GM12878 (cell line): ENCODE results near the gene ITPR2. TPM values are rescaled to one million over a fixed set of nuclear protein-coding genes. Genes with fewer than 3 reads are reported as not detected.

Experiments
- ATAC-seq: fragments of 200-7000 bp; cut with Tn5 transposase; 3 replicates; pipeline ENCODE4 v1.9.1; 2020; ENCODE audit warnings: mild to moderate bottlenecking, moderate library complexity
- BruUV-seq: library from RNA; stranded (reverse); fragments of 400-500 nt; replicated peaks from 2 replicates; lab custom pipeline; 2021; lab: Mats Ljungman, UMichigan
- CTCF ChIA-PET: fragments of 300-600 bp; sonication (Branson Sonifier 250); formaldehyde crosslinking; extraction: SDS; loops from one replicate; lab custom pipeline; 2021; ENCODE audit warnings: inconsistent platforms; lab: Yijun Ruan, JAX
- POLR2A ChIA-PET: fragments of 350-600 bp; formaldehyde crosslinking; extraction: SDS; loops from one replicate; lab custom pipeline; 2021; ENCODE audit warnings: inconsistent platforms; lab: Charles Lee
- RAD21 ChIA-PET: fragments of 300-600 bp; sonication (Branson Sonifier 250); formaldehyde crosslinking; loops from one replicate; lab custom pipeline; 2023; ENCODE audit warnings: antibody characterized with exemption; ENCODE audit not compliant: unreplicated experiment; lab: Charles Lee
- SMC1A ChIA-PET: fragments of 300-600 bp; sonication (Branson Sonifier 250); formaldehyde crosslinking; loops from one replicate; lab custom pipeline; 2023; ENCODE audit not compliant: unreplicated experiment, uncharacterized antibody; lab: Charles Lee
- DNase-seq: peaks from one replicate; pipeline ENCODE4 v3.0.0-alpha.2; 2011; ENCODE audit warnings: low read depth, low spot score
- FAIRE-seq: peaks from 3 replicates; lab custom pipeline; 2011; peaks lifted over from hg19 to GRCh38; lab: Jason Lieb, UNC
- H2AFZ ChIP-seq: 2 replicates; pipeline ENCODE4 v1.6.0; 2011; ENCODE audit warnings: low read depth, low read length, control low read depth; ENCODE audit not compliant: control insufficient read depth
- H3K27ac ChIP-seq: 2 replicates; pipeline ENCODE4 v1.5.1; 2011; ENCODE audit warnings: control low read depth; ENCODE audit not compliant: control insufficient read depth, insufficient read depth
- H3K27me3 ChIP-seq, 2 experiments: replicated peaks in 1 of 2; 2 replicates each; pipeline versions ENCODE4 v1.6.0 to v1.6.1; 2011; ENCODE audit warnings: low read length in 1 of 2; ENCODE audit not compliant: control insufficient read depth in 2 of 2, insufficient read depth in 2 of 2
- H3K36me3 ChIP-seq, 2 experiments: 2 replicates each; pipeline ENCODE4 v1.5.1; 2011; ENCODE audit warnings: low read length in 1 of 2; ENCODE audit not compliant: control insufficient read depth in 2 of 2, insufficient read depth in 2 of 2
- H3K4me1 ChIP-seq: 2 replicates; pipeline ENCODE4 v1.6.1; 2011; ENCODE audit warnings: mild to moderate bottlenecking, low read length, moderate library complexity, mixed read lengths; ENCODE audit not compliant: control insufficient read depth, insufficient read depth
- H3K4me2 ChIP-seq: 2 replicates; pipeline ENCODE4 v1.6.0; 2011; ENCODE audit warnings: control low read depth; ENCODE audit not compliant: control insufficient read depth, insufficient read depth
- H3K4me3 ChIP-seq: fragments of 200-600 bp; sonication (generic); 2 replicates; pipeline ENCODE4 v1.5.1; 2016
- H3K79me2 ChIP-seq: 2 replicates; pipeline ENCODE4 v1.6.0; 2011; ENCODE audit warnings: low read length; ENCODE audit not compliant: control insufficient read depth, insufficient read depth
- H3K9ac ChIP-seq: 2 replicates; pipeline ENCODE4 v1.8.0; 2011; ENCODE audit warnings: low read length, control low read depth, mixed read lengths; ENCODE audit not compliant: control insufficient read depth, insufficient read depth
- H3K9me3 ChIP-seq: replicated peaks from 3 replicates; pipeline ENCODE4 v1.5.1; 2011; ENCODE audit warnings: mild to moderate bottlenecking, low read length; ENCODE audit not compliant: control insufficient read depth, insufficient read depth
- H4K20me1 ChIP-seq: 2 replicates; pipeline ENCODE4 v1.6.0; 2011; ENCODE audit not compliant: control insufficient read depth, insufficient read depth
- CHD2 ChIP-seq: IDR thresholded peaks from 2 replicates; pipeline ENCODE4 v1.6.1; 2011; ENCODE audit warnings: low read depth, low read length, improper control_type of control experiment, borderline replicate concordance
- E2F4 ChIP-seq: IDR thresholded peaks from 2 replicates; pipeline ENCODE4 v1.6.1; 2012; ENCODE audit warnings: low read depth, low read length, improper control_type of control experiment
- EED ChIP-seq: sonication (generic); IDR thresholded peaks from 2 replicates; pipeline ENCODE4 v1.6.1; 2016; ENCODE audit warnings: antibody characterized with exemption, low read depth
- GABPA ChIP-seq: IDR thresholded peaks from 2 replicates; pipeline ENCODE4 v1.6.1; 2014; ENCODE audit warnings: antibody characterized with exemption, low read depth, mild to moderate bottlenecking, inconsistent platforms
- GATAD2B ChIP-seq: fragments of 450-650 bp; conservative IDR thresholded peaks from 2 replicates; pipeline ENCODE4 v1.6.1; 2017; ENCODE audit warnings: low read depth, mild to moderate bottlenecking, moderate library complexity
- IRF4 ChIP-seq: IDR thresholded peaks from 2 replicates; pipeline ENCODE4 v1.6.1; 2011; ENCODE audit warnings: low read depth, low read length
- MYC ChIP-seq: IDR thresholded peaks from 2 replicates; pipeline ENCODE4 v1.6.1; 2011; ENCODE audit warnings: mild to moderate bottlenecking, low read length, moderate library complexity, inconsistent platforms; ENCODE audit not compliant: insufficient read depth, insufficient replicate concordance, insufficient read length, severe bottlenecking
- PML ChIP-seq: IDR thresholded peaks from 2 replicates; pipeline ENCODE4 v1.6.1; 2012; ENCODE audit warnings: low read length, inconsistent platforms
- POLR2A ChIP-seq: IDR thresholded peaks from 2 replicates; pipeline ENCODE4 v1.6.1; 2011; ENCODE audit warnings: low read depth, mild to moderate bottlenecking, low read length
- RELA ChIP-seq: fragments of 450-650 bp; IDR thresholded peaks from 2 replicates; pipeline ENCODE4 v1.8.0; 2014; ENCODE audit warnings: borderline replicate concordance; ENCODE audit not compliant: partially characterized antibody
- SMC3 ChIP-seq: IDR thresholded peaks from 2 replicates; pipeline ENCODE4 v1.6.1; 2011; ENCODE audit warnings: low read length, improper control_type of control experiment, borderline replicate concordance
- SREBF1 ChIP-seq: IDR thresholded peaks from 2 replicates; pipeline ENCODE4 v1.6.1; 2012; ENCODE audit warnings: mild to moderate bottlenecking, low read length
- TCF3 ChIP-seq: IDR thresholded peaks from 2 replicates; pipeline ENCODE4 v1.6.1; 2012; ENCODE audit warnings: low read depth, mild to moderate bottlenecking, low read length, borderline replicate concordance; ENCODE audit not compliant: insufficient read depth
- YY1 ChIP-seq: IDR thresholded peaks from 2 replicates; pipeline ENCODE4 v1.6.1; 2011; ENCODE audit warnings: low read depth, mild to moderate bottlenecking, low read length
- ZBED1 ChIP-seq: IDR thresholded peaks from 2 replicates; pipeline ENCODE4 v1.6.1; 2016; ENCODE audit warnings: borderline replicate concordance
- ZNF384 ChIP-seq: IDR thresholded peaks from 2 replicates; pipeline ENCODE4 v1.6.1; 2012; ENCODE audit warnings: low read depth, mild to moderate bottlenecking, low read length, improper control_type of control experiment, borderline replicate concordance
- WGBS: methylation state at CpG from one replicate; pipeline ENCODE4 v1.1.6; 2016; ENCODE audit warnings: low lambda C conversion rate; ENCODE audit not compliant: insufficient replicate concordance, insufficient coverage; ENCODE audit errors: missing lambda C conversion rate; 5-methylcytosine and 5-hydroxymethylcytosine counted together
- in situ Hi-C: fragments of 300-500 bp; cut with MboI; formaldehyde crosslinking; loops from 9 replicates; pipeline ENCODE4 v1.14.3; 2018; ENCODE audit warnings: mixed read lengths
- intact Hi-C: fragments of 100-400 bp; cut with micrococcal nuclease; formaldehyde crosslinking; loops from one replicate; pipeline ENCODE4 v1.14.2; 2022; ENCODE audit not compliant: unreplicated experiment
- polyA plus RNA-seq, 11 experiments: library from polyadenylated mRNA; depleted of rRNA in 4 of 11; unstranded in 6 of 11; stranded (reverse) in 5 of 11; fragments of >200 nt; fragmentation: Nextera tagmentation in 4 of 11; fragmentation: Illumina TruSeq in 1 of 11; extraction: Ambion mirVana in 4 of 11; extraction: Trizol in 1 of 11; gene quantifications; 1 replicate in 1 of 11; 2 replicates in 10 of 11; pipeline versions ENCODE4 v1.2.1 to v1.2.3, GENCODE V29; 2011 to 2016; ENCODE audit warnings: inconsistent platforms in 2 of 11, missing spikeins in 2 of 11, low read depth in 1 of 11
- total RNA-seq, 4 experiments: library from RNA; depleted of rRNA in 3 of 4; stranded (reverse); fragments of >200 nt in 3 of 4; fragmentation: Illumina TruSeq in 1 of 4; extraction: Trizol in 1 of 4; gene quantifications; 2 replicates each; pipeline versions ENCODE4 v1.2.1 to v1.2.3, GENCODE V29; 2013 to 2021

Gene ITPR2
- total and polyA plus RNA-seq, 10 of the 15 experiments (the other 5 are each of a cell fraction or from before 2014, with no cell fraction given) = 7.5 to 76.2 (median 47.1) TPM

GRCh38 chr12:26700430-26700829 is 132.6 kb downstream of the ITPR2 start:
- intact Hi-C loops (no loop called here), in situ Hi-C loops (no loop called here)
- ChIA-PET RAD21 (no interaction called here), POLR2A (no interaction called here), CTCF (interaction anchor here (0.6 to 2.9 kb wide), 21 partner anchors 8 to 686 kb away, joined by 3 to 24 read pairs (median 5); no protein-coding TSS in a partner anchor), SMC1A (interaction anchor here (1.9 kb wide), 1 partner anchor 48 kb away, joined by 10 read pairs; no protein-coding TSS in a partner anchor)
- FAIRE-seq = no peak
- Histone ChIP-seq H4K20me1 (no peaks in the 10 kb centered on the region), H3K9ac (no peak overlapping the region), H3K27me3 (no peaks in the 10 kb centered on the region), H2AFZ (no peak overlapping the region), H3K9me3 (no peaks in the 10 kb centered on the region), H3K79me2 (no peaks in the 10 kb centered on the region), H3K4me1 (no peaks in the 10 kb centered on the region), H3K4me2 (no peak overlapping the region), H3K36me3 (peaks cover 5 to 20% of the 10 kb centered on the region in 2 experiments), H3K27ac (no peak overlapping the region), H3K4me3 (no peak overlapping the region)
- no TSS peak for BruUV-seq
- ATAC-seq = no peak
- DNase-seq = no peak
- no peak for TF ChIP-seq GATAD2B
- TF ChIP-seq ZNF384 = no peak
- no peak for TF ChIP-seq POLR2A
- TF ChIP-seq SREBF1 = no peak
- no peak for TF ChIP-seq RELA
- 47% methylated on average over 4 of the region's 4 CpGs for WGBS

- TF ChIP-seq GABPA = no peak
- no peak for TF ChIP-seq EED
- TF ChIP-seq SMC3 = no peak
- TF ChIP-seq IRF4 = no peak
- TF ChIP-seq PML = no peak
- no peak for TF ChIP-seq YY1
- no peak for TF ChIP-seq CHD2
- TF ChIP-seq ZBED1 = no peak
- TF ChIP-seq TCF3 = no peak
- no peak for TF ChIP-seq E2F4
- no peak for TF ChIP-seq MYC
- ATAC-seq = no peak
- SMC1A ChIA-PET = interaction anchor here (1.5 kb wide), 1 partner anchor 131 kb away, joined by 3 read pairs; no protein-coding TSS in a partner anchor
- no peaks in the 10 kb centered on the region for H3K4me1 ChIP-seq
- 95% methylated on average over 2 of the region's 2 CpGs for WGBS
- H3K9ac ChIP-seq = no peak overlapping the region
- no peak overlapping the region for H3K27ac ChIP-seq
- H4K20me1 ChIP-seq = no peaks in the 10 kb centered on the region
- intact Hi-C loops = no loop called here
- RAD21 ChIA-PET = no interaction called here
- no peak overlapping the region for H2AFZ ChIP-seq
- no TSS peak for BruUV-seq
- no peak overlapping the region for H3K4me3 ChIP-seq
- no peak for DNase-seq
- H3K79me2 ChIP-seq = no peaks in the 10 kb centered on the region
- in situ Hi-C loops = no loop called here
- no peak overlapping the region for H3K4me2 ChIP-seq
- H3K36me3 ChIP-seq = peaks cover 5 to 22% of the 10 kb centered on the region in 2 experiments
- POLR2A ChIA-PET = no interaction called here
- no peaks in the 10 kb centered on the region for H3K9me3 ChIP-seq
- CTCF ChIA-PET = interaction anchor here (1.0 to 2.5 kb wide), 2 partner anchors 186 to 581 kb away, joined by 3 to 5 read pairs; no protein-coding TSS in a partner anchor
- FAIRE-seq = no peak
- no peaks in the 10 kb centered on the region for H3K27me3 ChIP-seq
Measured at GRCh38 chr12:26699237-26699636, 133.8 kb downstream of the ITPR2 start.
